ENCODE data around the gene DIPK1A. TPM values are rescaled to one million over a fixed set of nuclear protein-coding genes. Genes with fewer than 3 reads are reported as not detected.

Gene DIPK1A
- total RNA-seq, 1 experiment from 2014 or later = 3.8 TPM

DNA sequence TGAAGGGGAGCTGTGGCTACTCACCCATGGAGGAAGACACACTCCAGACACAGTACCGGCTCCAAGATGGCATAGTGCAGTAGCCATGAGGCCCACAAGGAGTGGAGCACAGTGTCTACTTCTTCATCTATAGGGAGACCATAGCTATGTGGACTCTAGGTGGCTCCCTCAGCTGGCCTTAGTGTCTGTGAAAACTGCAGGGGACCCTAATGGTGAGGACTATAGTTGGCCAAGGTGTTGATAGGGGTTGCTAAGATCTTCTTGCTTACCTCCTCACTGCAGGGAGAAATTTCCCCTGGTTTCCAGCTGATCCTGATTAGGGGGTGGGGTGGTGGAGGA lies 58.9 kb downstream of the DIPK1A start:
- H3K9ac ChIP-seq (ENCODE audit: extremely low read depth, insufficient read length, low read length) = no peak overlapping the region
- DNase-seq = no peak
- H2BK120ac ChIP-seq (ENCODE audit: low read depth, low read length, poor library complexity, severe bottlenecking) = no peak overlapping the region
- no peaks in the 10 kb centered on the region for H3K23me2 ChIP-seq (ENCODE audit: insufficient read length, low read depth, low read length, poor library complexity, severe bottlenecking)
- no peak overlapping the region for H2BK12ac ChIP-seq (ENCODE audit: insufficient read length, low read depth, low read length)
- no peak overlapping the region for H4K5ac ChIP-seq (ENCODE audit: insufficient read length, low read depth, low read length)
- H3K9me3 ChIP-seq (ENCODE audit: control insufficient read depth, low read depth, low read length) = no peaks in the 10 kb centered on the region
- H3K4me2 ChIP-seq (ENCODE audit: insufficient read depth, insufficient read length, low read length) = no peak overlapping the region
- H3K4ac ChIP-seq (ENCODE audit: low read depth, low read length) = no peak overlapping the region
- TF ChIP-seq, protein P1, sequence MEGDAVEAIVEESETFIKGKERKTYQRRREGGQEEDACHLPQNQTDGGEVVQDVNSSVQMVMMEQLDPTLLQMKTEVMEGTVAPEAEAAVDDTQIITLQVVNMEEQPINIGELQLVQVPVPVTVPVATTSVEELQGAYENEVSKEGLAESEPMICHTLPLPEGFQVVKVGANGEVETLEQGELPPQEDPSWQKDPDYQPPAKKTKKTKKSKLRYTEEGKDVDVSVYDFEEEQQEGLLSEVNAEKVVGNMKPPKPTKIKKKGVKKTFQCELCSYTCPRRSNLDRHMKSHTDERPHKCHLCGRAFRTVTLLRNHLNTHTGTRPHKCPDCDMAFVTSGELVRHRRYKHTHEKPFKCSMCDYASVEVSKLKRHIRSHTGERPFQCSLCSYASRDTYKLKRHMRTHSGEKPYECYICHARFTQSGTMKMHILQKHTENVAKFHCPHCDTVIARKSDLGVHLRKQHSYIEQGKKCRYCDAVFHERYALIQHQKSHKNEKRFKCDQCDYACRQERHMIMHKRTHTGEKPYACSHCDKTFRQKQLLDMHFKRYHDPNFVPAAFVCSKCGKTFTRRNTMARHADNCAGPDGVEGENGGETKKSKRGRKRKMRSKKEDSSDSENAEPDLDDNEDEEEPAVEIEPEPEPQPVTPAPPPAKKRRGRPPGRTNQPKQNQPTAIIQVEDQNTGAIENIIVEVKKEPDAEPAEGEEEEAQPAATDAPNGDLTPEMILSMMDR (conservative IDR thresholded peaks at IDR 0.05) = no peak
- H3K56ac ChIP-seq (ENCODE audit: insufficient read length, low read depth, low read length) = no peak overlapping the region
- Mint-ChIP-seq H3K27me3 (ENCODE audit: low read depth) (no peaks in the 10 kb centered on the region), H3K36me3 (ENCODE audit: insufficient read depth in 1 of 3, low read depth in 3 of 3) (peaks cover 0 to 4% (median 0%) of the 10 kb centered on the region in 3 experiments; a peak in 1 of 7 replicates), H3K4me3 (no peak overlapping the region), H3K27ac (no peak overlapping the region; a peak in 1 of 7 replicates), H3K9me3 (peaks cover 8 to 9% of the 10 kb centered on the region in 2 experiments), H3K4me1 (no peaks in the 10 kb centered on the region)
- H2BK15ac ChIP-seq (ENCODE audit: low read depth, low read length) = no peak overlapping the region
- no peak overlapping the region for H4K91ac ChIP-seq (ENCODE audit: insufficient read length, low read depth, low read length)
- H3K14ac ChIP-seq (ENCODE audit: insufficient read depth, low read length) = no peak overlapping the region
- H3K4me1 ChIP-seq (ENCODE audit: insufficient read depth, low read length) = no peaks in the 10 kb centered on the region
- no peak overlapping the region for H2AK5ac ChIP-seq (ENCODE audit: insufficient read length, low read length)
- no peak overlapping the region for H2BK20ac ChIP-seq (ENCODE audit: low read depth, low read length, poor library complexity, severe bottlenecking)
- WGBS (ENCODE audit: extremely low coverage, insufficient read length, low lambda C conversion rate) = no CpG with 5 or more reads among the region's 1 CpG
- H2BK5ac ChIP-seq (ENCODE audit: insufficient read length, low read length) = no peak overlapping the region
- H3T11ph ChIP-seq (ENCODE audit: low read length) = no peak overlapping the region
- no peak overlapping the region for H4K8ac ChIP-seq (replicated peaks; ENCODE audit: insufficient read length, low read depth, low read length)
- H3K23ac ChIP-seq (ENCODE audit: insufficient read length, low read depth, low read length) = no peak overlapping the region
- H3K18ac ChIP-seq (ENCODE audit: insufficient read length, low read depth, low read length) = no peak overlapping the region
- no peaks in the 10 kb centered on the region for H3K79me2 ChIP-seq (ENCODE audit: insufficient read depth, low read length)
- no peaks in the 10 kb centered on the region for H3K79me1 ChIP-seq (ENCODE audit: insufficient read depth, low read depth, low read length, poor library complexity, severe bottlenecking)
- H2AFZ ChIP-seq (ENCODE audit: low read length) = no peak overlapping the region
- H3K27me3 ChIP-seq (ENCODE audit: insufficient read depth, low read length) = no peaks in the 10 kb centered on the region
- H4K20me1 ChIP-seq (ENCODE audit: control insufficient read depth, insufficient read depth, insufficient read length) = no peaks in the 10 kb centered on the region
- no peak overlapping the region for H3K27ac ChIP-seq (ENCODE audit: insufficient read length, low read depth, low read length)

Measured in H9 (cell line).